Measurements from ENCODE around the gene SETD7. TPM values are rescaled to one million over a fixed set of nuclear protein-coding genes. Genes with fewer than 3 reads are reported as not detected.

The SETD7 gene
- total and polyA plus RNA-seq, 2 of the 8 experiments (the other 6 are each of a cell fraction or from before 2014, with no cell fraction given), result 1.5 to 4.6 TPM

GRCh38 chr4:139564502-139564901 lies 8.5 kb upstream of the SETD7 start:
- Histone ChIP-seq H3K4me2 (ENCODE audit: insufficient read depth in 1 of 2, low read depth in 2 of 2, low read length in 2 of 2) (no peak overlapping the region), H3K4me1 (replicated peaks in 1 of 4; ENCODE audit: control insufficient read depth in 3 of 4, insufficient read depth in 4 of 4, low read length in 3 of 4) (peaks cover 0 to 4% (median 1%) of the 10 kb centered on the region in 4 experiments; a peak in 4 of 7 replicates), H2BK120ac (replicated peaks; ENCODE audit: low read depth, low read length) (no peak overlapping the region), H2AK5ac (ENCODE audit: low read depth, low read length) (no peak overlapping the region), H3K56ac (replicated peaks; ENCODE audit: insufficient read length, low read depth, low read length) (no peak overlapping the region), H3K9me3 (ENCODE audit: insufficient read depth in 2 of 2, low read depth in 1 of 2, low read length in 1 of 2) (no peaks in the 10 kb centered on the region), H3K79me1 (ENCODE audit: low read depth, low read length) (no peaks in the 10 kb centered on the region), H3K79me2 (ENCODE audit: control insufficient read depth in 1 of 2, insufficient read depth in 2 of 2, low read length in 2 of 2) (no peaks in the 10 kb centered on the region), H3K36me3 (ENCODE audit: control insufficient read depth in 2 of 4, insufficient read depth in 4 of 4, low read length in 3 of 4) (no peaks in the 10 kb centered on the region), H3K14ac (ENCODE audit: insufficient read length) (no peak overlapping the region), H3K9ac (replicated peaks in 1 of 4; ENCODE audit: extremely low read depth in 1 of 4, low read depth in 3 of 4, low read length in 3 of 4) (no peak overlapping the region), H2BK5ac (ENCODE audit: low read depth, low read length) (no peak overlapping the region), H4K8ac (ENCODE audit: extremely low read depth, insufficient read depth, low read length) (no peak overlapping the region), H2BK15ac (ENCODE audit: low read length) (0 out of 2 replicates have a peak overlapping the region, but pooled peaks have one; percentile 73), H3K27me3 (replicated peaks in 1 of 4; ENCODE audit: control insufficient read depth in 3 of 4, extremely low read depth in 1 of 4, insufficient read depth in 3 of 4, low read length in 3 of 4) (peaks cover 0 to 7% (median 2%) of the 10 kb centered on the region in 4 experiments; a peak in 5 of 7 replicates), H4K91ac (replicated peaks; ENCODE audit: insufficient read length, low read length) (no peak overlapping the region), H3K23ac (ENCODE audit: insufficient read length) (no peak overlapping the region), H4K5ac (ENCODE audit: insufficient read length, low read depth, low read length) (no peak overlapping the region), H3K23me2 (ENCODE audit: low read depth, low read length) (no peaks in the 10 kb centered on the region), H3K4ac (replicated peaks; ENCODE audit: insufficient read length, low read depth, low read length) (no peak overlapping the region), H3K27ac (ENCODE audit: low read depth, low read length) (no peak overlapping the region), H2AFZ (ENCODE audit: low read length) (no peak overlapping the region), H3K4me3 (ENCODE audit: extremely low read depth in 1 of 4, insufficient read depth in 2 of 4, low read depth in 3 of 4, low read length in 4 of 4) (no peak overlapping the region), H3K18ac (ENCODE audit: extremely low read depth, low read length) (no peak overlapping the region), H4K20me1 (replicated peaks in 1 of 2; ENCODE audit: control insufficient read depth in 1 of 2, insufficient read depth in 2 of 2, low read length in 2 of 2) (no peaks in the 10 kb centered on the region), H2BK12ac (ENCODE audit: low read depth, low read length) (no peak overlapping the region), H2BK20ac (ENCODE audit: low read length) (no peak overlapping the region)
- whole genome bisulfite sequencing, 2 experiments (ENCODE audit: extremely low coverage in 1 of 2, insufficient coverage in 1 of 2, insufficient read length in 1 of 2, insufficient replicate concordance in 2 of 2, low coverage in 1 of 2, low lambda C conversion rate in 2 of 2, missing lambda C conversion rate in 1 of 2), result 85% methylated on average over 1 of the region's 1 CpG; no CpG with 5 or more reads in 1 of the 2 experiments
- ChIA-PET CTCF (ENCODE audit: partially characterized antibody) (interaction anchor here (0.7 to 2.8 kb wide), 18 partner anchors 10 to 159 kb away, joined by 3 to 10 read pairs (median 4); no protein-coding TSS in a partner anchor), POLR2A (ENCODE audit: partially characterized antibody) (interaction anchor here (0.6 to 0.7 kb wide), 2 partner anchors 549 to 1337 kb away, joined by 4 read pairs; partner anchors contain the start of gene NOCT)
- no peak for DNase-seq (ENCODE audit: low read depth in 1 of 2, low spot score in 2 of 2)
- no peak for FAIRE-seq
- TF ChIP-seq CBX5 (IDR thresholded peaks at IDR 0.05; ENCODE audit: low read depth, low read length) (no peak), POLR2AphosphoS5 (IDR thresholded peaks at IDR 0.05; ENCODE audit: low read depth, low read length) (no peak), RAD21 (IDR thresholded peaks at IDR 0.05 in 1 of 2, conservative IDR thresholded peaks at IDR 0.05 in 1 of 2; ENCODE audit: low read depth in 2 of 2, low read length in 2 of 2) (peak; percentile 58 to 62), CTBP2 (IDR thresholded peaks at IDR 0.05; ENCODE audit: borderline replicate concordance, insufficient read depth, insufficient read length, low read length) (no peak), FOSL1 (IDR thresholded peaks at IDR 0.05; ENCODE audit: insufficient read depth, low read depth, low read length) (no peak), CBX8 (IDR thresholded peaks at IDR 0.05; ENCODE audit: borderline replicate concordance, low read depth, low read length) (no peak), MAX (IDR thresholded peaks at IDR 0.05) (no peak), YY1 (IDR thresholded peaks at IDR 0.05; ENCODE audit: low read depth, low read length) (no peak), SUZ12 (IDR thresholded peaks at IDR 0.05; ENCODE audit: low read length) (no peak), CTCF (IDR thresholded peaks at IDR 0.05; ENCODE audit: control extremely low read depth in 1 of 3, insufficient read depth in 1 of 3, low read depth in 1 of 3, low read length in 3 of 3) (peak in 2 of 3 experiments; percentile 34 to 42; a peak in 3 of 4 replicates)

Measured in H1 (cell line).